Ectodermal cell (in vitro differentiated cells): ENCODE data around the gene ELFN2.

Experiments used
- H3K27ac ChIP-seq: 2 replicates; pipeline ENCODE4 v1.7.0; 2013; ENCODE audit warnings: mild to moderate bottlenecking, low read depth, low read length; ENCODE audit not compliant: insufficient read depth, poor library complexity, severe bottlenecking
- H3K27me3 ChIP-seq: 2 replicates; pipeline ENCODE4 v1.7.0; 2013; ENCODE audit warnings: mild to moderate bottlenecking, low read length; ENCODE audit not compliant: insufficient read depth, control insufficient read depth, poor library complexity, severe bottlenecking
- H3K36me3 ChIP-seq: one replicate; pipeline ENCODE4 v1.7.0; 2013; ENCODE audit warnings: low read length; ENCODE audit not compliant: control insufficient read depth, insufficient read depth
- H3K4me1 ChIP-seq: one replicate; pipeline ENCODE4 v1.7.0; 2013; ENCODE audit warnings: low read length; ENCODE audit not compliant: control insufficient read depth, insufficient read depth
- H3K4me3 ChIP-seq: 2 replicates; pipeline ENCODE4 v1.7.0; 2013; ENCODE audit warnings: low read depth, low read length, control low read depth; ENCODE audit not compliant: insufficient read depth
- H3K9me3 ChIP-seq: 2 replicates; pipeline ENCODE4 v1.7.0; 2013; ENCODE audit warnings: mild to moderate bottlenecking, low read length, moderate library complexity; ENCODE audit not compliant: control insufficient read depth
- whole genome bisulfite sequencing, 2 experiments: methylation state at CpG; one replicate each; pipeline ENCODE4 v1.1.7; 2013; ENCODE audit warnings: missing lambda C conversion rate in 2 of 2; 5-methylcytosine and 5-hydroxymethylcytosine counted together

ELFN2 gene

DNA sequence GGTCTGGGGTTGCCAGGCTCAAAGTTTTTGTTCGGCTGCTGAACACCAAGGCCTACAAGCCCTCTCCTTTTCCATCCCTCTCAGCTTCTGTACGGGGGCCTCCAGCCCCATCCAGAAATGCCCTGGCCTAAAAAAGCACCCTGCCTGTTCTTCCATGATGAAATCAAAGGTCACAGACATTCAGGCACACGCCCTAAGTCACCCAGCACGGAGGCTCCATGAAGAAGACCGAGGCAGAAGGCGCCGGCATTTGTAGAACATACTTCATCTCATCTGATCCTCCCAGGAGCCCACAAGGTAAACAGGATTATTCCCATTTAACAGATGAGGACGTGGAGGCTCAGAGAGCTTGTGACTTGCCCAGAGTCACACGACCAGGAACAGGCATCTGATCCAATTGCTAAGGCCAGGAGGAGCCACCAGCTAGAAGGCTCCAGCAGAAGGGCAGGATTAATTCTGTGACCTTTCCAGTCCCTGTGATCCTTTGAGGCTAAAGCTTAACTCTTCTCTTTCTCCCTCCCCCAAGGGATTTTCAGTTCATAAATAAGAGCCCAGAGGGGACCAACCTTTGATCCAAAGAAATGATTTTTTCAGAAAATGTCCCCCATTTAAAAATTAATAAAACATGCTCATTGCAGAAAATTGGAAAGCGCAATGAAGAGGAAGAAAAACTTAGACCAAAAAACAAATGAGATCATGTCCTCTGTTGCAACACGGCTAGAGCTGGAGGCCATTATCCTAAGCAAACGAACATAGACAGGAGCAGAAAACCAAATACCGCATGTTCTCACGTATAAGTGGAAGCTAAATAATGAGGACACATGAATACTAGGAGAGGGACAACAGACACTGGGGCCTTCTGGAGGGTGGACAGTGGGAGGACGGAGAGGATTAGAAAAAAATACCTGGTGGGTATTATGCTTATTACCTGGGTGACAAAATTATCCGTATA is 106.3 kb downstream of the ELFN2 start:
- no peak overlapping the region for H3K27ac ChIP-seq
- WGBS, 2 experiments = 88 to 89% methylated on average over 16 of the region's 16 CpGs
- peaks cover 37% of the 10 kb centered on the region for H3K27me3 ChIP-seq
- no peaks in the 10 kb centered on the region for H3K36me3 ChIP-seq
- no peaks in the 10 kb centered on the region for H3K9me3 ChIP-seq
- H3K4me1 ChIP-seq = peaks cover 23% of the 10 kb centered on the region
- no peak overlapping the region for H3K4me3 ChIP-seq

DNA sequence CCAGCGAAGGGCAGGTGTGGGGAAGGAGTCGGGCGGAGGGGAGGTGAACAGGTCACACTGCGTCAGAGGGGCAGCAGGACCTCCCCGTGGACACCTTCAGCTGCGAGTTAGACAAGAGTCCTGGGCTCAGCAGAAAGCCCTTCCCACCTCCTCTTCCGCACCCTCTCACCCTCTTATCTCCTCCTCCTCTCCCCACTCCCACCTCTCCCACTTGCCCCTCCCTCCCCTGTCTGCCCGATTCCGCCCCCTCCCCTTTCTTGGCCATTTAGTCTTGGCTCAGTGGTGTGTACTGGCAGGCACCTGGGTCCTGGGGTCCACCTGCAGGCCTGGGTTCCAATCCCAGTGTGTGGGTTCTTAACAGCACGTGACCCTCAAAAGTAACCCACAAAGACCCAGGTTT is 107.8 kb downstream of the ELFN2 start:
- Histone ChIP-seq H3K4me1 (peaks cover 19% of the 10 kb centered on the region), H3K27me3 (peaks cover 22% of the 10 kb centered on the region)

DNA sequence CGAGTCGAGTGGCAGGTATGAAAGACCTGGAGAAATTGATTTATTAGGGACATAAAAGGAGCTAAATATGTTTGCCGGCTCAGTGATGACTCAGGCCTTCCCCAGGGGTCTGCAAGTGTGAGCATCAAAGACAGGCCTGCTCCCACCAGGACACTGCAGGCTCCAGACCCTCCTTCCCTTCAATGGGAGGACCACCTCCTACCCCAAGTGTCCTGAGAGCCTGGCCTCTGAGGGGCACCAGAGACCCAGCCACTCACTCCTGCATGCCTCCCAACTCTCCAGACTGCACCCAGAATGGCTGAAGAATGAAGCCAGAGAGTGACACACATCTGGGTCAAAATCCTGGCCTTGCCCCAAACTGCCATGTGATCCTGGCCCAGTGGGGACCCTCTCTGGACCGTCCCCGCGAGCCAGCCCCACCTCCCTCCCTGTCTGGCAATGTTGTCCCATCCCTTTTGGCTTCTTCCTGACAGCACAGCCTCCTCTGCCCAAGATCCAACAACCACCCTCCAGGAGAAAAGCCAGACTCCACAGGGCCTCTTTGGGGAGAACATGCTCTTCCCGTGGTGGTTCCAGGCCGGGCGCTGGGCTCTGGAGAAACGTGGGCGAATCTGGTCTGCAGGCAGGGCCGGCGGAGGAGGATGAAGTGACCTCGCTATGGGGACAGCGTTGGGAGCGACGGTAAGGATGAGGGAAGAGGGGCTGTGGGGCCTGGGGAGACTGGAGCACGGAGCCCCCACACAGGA is 108.7 kb downstream of the ELFN2 start:
- Histone ChIP-seq H3K27me3 (peaks cover 13% of the 10 kb centered on the region), H3K36me3 (no peaks in the 10 kb centered on the region)
- WGBS, 2 experiments = 88% methylated on average over 18 of the region's 18 CpGs

More for the DNA sequence above, 107.8 kb downstream of the ELFN2 start:
- no peaks in the 10 kb centered on the region for H3K9me3 ChIP-seq
- no peaks in the 10 kb centered on the region for H3K36me3 ChIP-seq
- no peak overlapping the region for H3K4me3 ChIP-seq
- 61 to 63% methylated on average over 10 of the region's 10 CpGs for WGBS, 2 experiments
- H3K27ac ChIP-seq = no peak overlapping the region

More for the DNA sequence above, 108.7 kb downstream of the ELFN2 start:
- Histone ChIP-seq H3K4me1 (peaks cover 18% of the 10 kb centered on the region), H3K9me3 (no peaks in the 10 kb centered on the region), H3K4me3 (no peak overlapping the region), H3K27ac (no peak overlapping the region)
